Mucosa of descending colon (tissue), 3 donors: ENCODE data around the gene KIZ. TPM values are rescaled to one million over a fixed set of nuclear protein-coding genes. Genes with fewer than 3 reads are reported as not detected.

Source experiments
- ATAC-seq: fragments of 200-7000 bp; cut with Tn5 transposase; one replicate; pipeline ENCODE4 v1.9.1; 2020; ENCODE audit warnings: mild to moderate bottlenecking, moderate library complexity
- DNase-seq, 3 donors: peaks; one replicate each; pipeline ENCODE4 v3.0.0-alpha.2; 2020
- H3K36me3 ChIP-seq: fragments of 200-600 bp; one replicate; pipeline ENCODE4 v1.8.0; 2021; ENCODE audit warnings: low read depth, mild to moderate bottlenecking
- H3K4me1 ChIP-seq: fragments of 200-600 bp; one replicate; pipeline ENCODE4 v1.8.0; 2021; ENCODE audit warnings: low read depth, mild to moderate bottlenecking
- H3K4me3 ChIP-seq: fragments of 200-600 bp; one replicate; pipeline ENCODE4 v1.8.0; 2021; ENCODE audit warnings: mild to moderate bottlenecking
- H3K9me3 ChIP-seq: fragments of 200-600 bp; one replicate; pipeline ENCODE4 v1.8.0; 2021; ENCODE audit warnings: mild to moderate bottlenecking
- CTCF ChIP-seq: fragments of 200-600 bp; IDR thresholded peaks from one replicate; pipeline ENCODE4 v1.8.0; 2022; ENCODE audit warnings: antibody characterized with exemption, mild to moderate bottlenecking
- intact Hi-C, 2 donors: fragments of 100-400 bp; cut with DNase I in 1 of 2; cut with micrococcal nuclease in 1 of 2; formaldehyde crosslinking; loops; one replicate each; pipeline versions ENCODE4 v1.11.0 to v1.11.1; 2022; cut with DNase I, micrococcal nuclease
- total RNA-seq, 3 donors: library from RNA; stranded (reverse); fragmentation: NEBNext Ultra II Directional in 2 of 3; extraction: Animal tissue kit (Norgen Biotek cat#: 25700) in 2 of 3; gene quantifications; one replicate each; pipeline versions ENCODE4 v1.2.1 to v1.2.4, GENCODE V29; 2021 to 2023
- donor health status: DM: no; HTN: no; CAD: no; lungs with moderate emphysema.
- donor health status: DM: no; HTN: no; CAD: no.
- donor health status: DM: no; HTN: yes; CAD: no.

The KIZ gene
- total RNA-seq, 3 donors from 2014 or later = 9.4 to 114 (median 14.2) TPM

- intact Hi-C loops = no loop called here
- ATAC-seq (no peak), DNase-seq (no peak)
- no peaks in the 10 kb centered on the region for H3K36me3 ChIP-seq
- no peak for TF ChIP-seq CTCF
- H3K4me1 ChIP-seq = no peaks in the 10 kb centered on the region
- H3K4me3 ChIP-seq = no peak overlapping the region
- no peaks in the 10 kb centered on the region for H3K9me3 ChIP-seq
Observed at GRCh38 chr20:21151791-21152190, 25.9 kb downstream of the KIZ start.

DNA sequence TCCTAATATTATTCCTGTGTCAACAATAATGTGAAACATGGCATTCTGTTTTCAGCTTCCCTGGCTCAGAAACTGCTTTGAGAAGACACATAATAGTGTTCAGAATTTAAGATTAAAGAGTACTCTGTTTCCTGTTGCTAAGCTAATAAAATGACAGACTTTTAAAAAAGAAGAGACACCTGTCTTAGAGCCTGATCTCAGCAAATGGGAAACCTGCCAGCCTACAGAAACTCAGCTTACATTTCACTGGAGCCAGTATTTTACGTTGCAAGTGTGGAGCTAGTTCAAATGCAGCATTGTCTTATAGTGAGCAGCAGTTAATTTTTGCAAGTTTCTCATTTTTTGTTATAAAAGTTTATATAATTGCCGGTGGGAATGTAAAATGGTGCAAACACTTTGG is 28.8 kb downstream of the KIZ start:
- DNase-seq = no peak

GRCh38 chr20:21155268-21155667 is 29.4 kb downstream of the KIZ start:
- DNase-seq = no peak
- Histone ChIP-seq H3K4me1 (no peaks in the 10 kb centered on the region), H3K4me3 (no peak overlapping the region)

More for the DNA sequence above, 28.8 kb downstream of the KIZ start:
- intact Hi-C loops = no loop called here
- no peak for ATAC-seq
- no peaks in the 10 kb centered on the region for H3K4me1 ChIP-seq
- no peaks in the 10 kb centered on the region for H3K36me3 ChIP-seq
- no peaks in the 10 kb centered on the region for H3K9me3 ChIP-seq
- no peak overlapping the region for H3K4me3 ChIP-seq
- no peak for TF ChIP-seq CTCF

DNA sequence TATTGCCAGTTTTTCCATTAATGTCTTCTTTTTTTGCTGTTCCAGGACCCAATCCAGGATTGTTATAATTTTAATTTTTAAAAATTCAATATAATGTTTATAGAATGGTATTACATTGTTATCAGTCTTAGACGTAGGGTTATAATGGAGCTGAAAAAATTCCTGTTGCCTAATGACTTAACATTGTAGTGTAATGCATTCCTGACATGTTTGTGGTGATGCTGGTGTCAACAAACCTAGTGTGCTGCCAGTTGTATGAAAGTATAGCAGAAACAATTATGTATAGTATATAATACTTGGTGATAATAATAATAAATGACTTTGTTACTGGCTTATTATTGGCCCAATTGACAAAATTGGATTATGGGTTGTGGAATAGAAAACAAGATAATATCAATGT is 30.4 kb downstream of the KIZ start:
- intact Hi-C loops = no loop called here
- H3K4me3 ChIP-seq = no peak overlapping the region
- no peak for ATAC-seq

More at GRCh38 chr20:21155268-21155667, 29.4 kb downstream of the KIZ start:
- no peak for TF ChIP-seq CTCF
- ATAC-seq = no peak
- H3K9me3 ChIP-seq = no peaks in the 10 kb centered on the region
- intact Hi-C loops = no loop called here
- no peaks in the 10 kb centered on the region for H3K36me3 ChIP-seq

DNA sequence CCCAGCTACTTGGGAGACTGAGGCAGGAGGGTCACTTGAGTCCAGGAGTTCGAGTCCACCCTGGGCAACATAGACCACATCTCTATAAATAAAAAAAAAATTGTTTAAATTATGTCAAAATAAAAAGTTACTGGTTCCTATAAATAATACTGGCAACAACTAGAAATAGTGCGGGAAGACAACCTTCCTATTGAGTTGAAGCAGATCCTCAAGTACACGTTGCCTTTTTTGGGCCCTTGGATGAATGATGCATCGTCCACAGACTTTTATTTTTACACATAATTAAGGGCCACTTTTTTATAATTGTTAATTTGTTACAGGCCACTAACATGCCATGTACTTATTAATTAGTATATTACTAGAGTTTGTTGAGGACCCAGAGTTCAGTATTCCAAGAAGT is 31.1 kb downstream of the KIZ start:
- Histone ChIP-seq H3K36me3 (no peaks in the 10 kb centered on the region), H3K4me3 (no peak overlapping the region), H3K4me1 (no peaks in the 10 kb centered on the region), H3K9me3 (no peaks in the 10 kb centered on the region)
- TF ChIP-seq CTCF = no peak
- intact Hi-C loops = no loop called here
- ATAC-seq (no peak), DNase-seq (no peak)

More for the DNA sequence above, 30.4 kb downstream of the KIZ start:
- no peaks in the 10 kb centered on the region for H3K4me1 ChIP-seq
- no peak for DNase-seq
- no peak for TF ChIP-seq CTCF
- no peaks in the 10 kb centered on the region for H3K36me3 ChIP-seq
- H3K9me3 ChIP-seq = no peaks in the 10 kb centered on the region
